Rectal smooth muscle tissue (tissue), 1 donor: ENCODE measurements around the gene AGXT2.

Experiments
- H3K27ac ChIP-seq: one replicate; pipeline ENCODE4 v1.7.0; 2013; ENCODE audit warnings: low read depth, low read length, inconsistent platforms
- H3K27me3 ChIP-seq: one replicate; pipeline ENCODE4 v1.7.0; 2013; ENCODE audit warnings: low read length; ENCODE audit not compliant: control insufficient read depth, insufficient read depth
- H3K36me3 ChIP-seq: one replicate; pipeline ENCODE4 v1.7.0; 2013; ENCODE audit warnings: low read length; ENCODE audit not compliant: control insufficient read depth, insufficient read depth
- H3K4me1 ChIP-seq: one replicate; pipeline ENCODE4 v1.7.0; 2013; ENCODE audit warnings: low read length; ENCODE audit not compliant: control insufficient read depth, insufficient read depth
- H3K4me3 ChIP-seq: one replicate; pipeline ENCODE4 v1.7.0; 2013; ENCODE audit warnings: low read length
- H3K9ac ChIP-seq: one replicate; pipeline ENCODE4 v1.7.0; 2013; ENCODE audit warnings: low read length

AGXT2 gene

GRCh38 chr5:35073160-35073559 is 25.4 kb upstream of the AGXT2 start:
- Histone ChIP-seq H3K36me3 (no peaks in the 10 kb centered on the region), H3K9ac (no peak overlapping the region), H3K27me3 (no peaks in the 10 kb centered on the region), H3K4me3 (no peak overlapping the region), H3K4me1 (no peaks in the 10 kb centered on the region), H3K27ac (no peak overlapping the region)

GRCh38 chr5:35069188-35069587 is 21.4 kb upstream of the AGXT2 start:
- H3K4me1 ChIP-seq = no peaks in the 10 kb centered on the region
- H3K36me3 ChIP-seq = no peaks in the 10 kb centered on the region
- H3K27me3 ChIP-seq = no peaks in the 10 kb centered on the region
- no peak overlapping the region for H3K27ac ChIP-seq
- H3K9ac ChIP-seq = no peak overlapping the region
- no peak overlapping the region for H3K4me3 ChIP-seq

- H3K4me3 ChIP-seq = no peak overlapping the region
- H3K27me3 ChIP-seq = no peaks in the 10 kb centered on the region
- no peak overlapping the region for H3K27ac ChIP-seq
- no peaks in the 10 kb centered on the region for H3K36me3 ChIP-seq
- H3K9ac ChIP-seq = no peak overlapping the region
- H3K4me1 ChIP-seq = no peaks in the 10 kb centered on the region
These were observed 20.2 kb upstream of the AGXT2 start for GRCh38 chr5:35067985-35068384.

- Histone ChIP-seq H3K36me3 (no peaks in the 10 kb centered on the region), H3K9ac (no peak overlapping the region), H3K27me3 (no peaks in the 10 kb centered on the region), H3K4me1 (peaks cover 3% of the 10 kb centered on the region), H3K4me3 (no peak overlapping the region), H3K27ac (no peak overlapping the region)
These were observed 18.6 kb upstream of the AGXT2 start for GRCh38 chr5:35066260-35066795.

- Histone ChIP-seq H3K27me3 (no peaks in the 10 kb centered on the region), H3K4me3 (no peak overlapping the region), H3K4me1 (peaks cover 3% of the 10 kb centered on the region), H3K36me3 (no peaks in the 10 kb centered on the region), H3K9ac (no peak overlapping the region), H3K27ac (no peak overlapping the region)
These were observed 15.7 kb upstream of the AGXT2 start for GRCh38 chr5:35063414-35063813.

- no peak overlapping the region for H3K9ac ChIP-seq
- H3K4me3 ChIP-seq = no peak overlapping the region
- H3K27ac ChIP-seq = no peak overlapping the region
- H3K4me1 ChIP-seq = peaks cover 3% of the 10 kb centered on the region
- H3K27me3 ChIP-seq = no peaks in the 10 kb centered on the region
- H3K36me3 ChIP-seq = no peaks in the 10 kb centered on the region
These were observed 13.5 kb upstream of the AGXT2 start for GRCh38 chr5:35061211-35061770.

- Histone ChIP-seq H3K27ac (no peak overlapping the region), H3K27me3 (no peaks in the 10 kb centered on the region), H3K36me3 (no peaks in the 10 kb centered on the region), H3K9ac (no peak overlapping the region), H3K4me3 (no peak overlapping the region), H3K4me1 (peaks cover 3% of the 10 kb centered on the region)
These were observed 12.5 kb upstream of the AGXT2 start for GRCh38 chr5:35060236-35060635.

GRCh38 chr5:35059251-35059650 is 11.5 kb upstream of the AGXT2 start:
- Histone ChIP-seq H3K9ac (no peak overlapping the region), H3K27ac (no peak overlapping the region), H3K4me3 (no peak overlapping the region), H3K27me3 (no peaks in the 10 kb centered on the region), H3K36me3 (no peaks in the 10 kb centered on the region), H3K4me1 (peaks cover 3% of the 10 kb centered on the region)

GRCh38 chr5:35058374-35058788 is 10.6 kb upstream of the AGXT2 start:
- Histone ChIP-seq H3K27me3 (no peaks in the 10 kb centered on the region), H3K36me3 (no peaks in the 10 kb centered on the region), H3K27ac (no peak overlapping the region), H3K4me3 (no peak overlapping the region), H3K9ac (no peak overlapping the region), H3K4me1 (peaks cover 3% of the 10 kb centered on the region)

GRCh38 chr5:35056686-35057085 is 8.9 kb upstream of the AGXT2 start:
- Histone ChIP-seq H3K4me3 (no peak overlapping the region), H3K9ac (no peak overlapping the region), H3K27ac (no peak overlapping the region), H3K4me1 (no peaks in the 10 kb centered on the region), H3K36me3 (no peaks in the 10 kb centered on the region), H3K27me3 (no peaks in the 10 kb centered on the region)

GRCh38 chr5:35052838-35053237 is 5.1 kb upstream of the AGXT2 start:
- Histone ChIP-seq H3K36me3 (no peaks in the 10 kb centered on the region), H3K4me3 (no peak overlapping the region), H3K27me3 (no peaks in the 10 kb centered on the region), H3K9ac (no peak overlapping the region), H3K27ac (no peak overlapping the region), H3K4me1 (no peaks in the 10 kb centered on the region)

GRCh38 chr5:35050541-35051126 is 2.9 kb upstream of the AGXT2 start:
- no peaks in the 10 kb centered on the region for H3K4me1 ChIP-seq
- H3K36me3 ChIP-seq = no peaks in the 10 kb centered on the region
- no peak overlapping the region for H3K4me3 ChIP-seq
- H3K9ac ChIP-seq = no peak overlapping the region
- H3K27ac ChIP-seq = no peak overlapping the region
- no peaks in the 10 kb centered on the region for H3K27me3 ChIP-seq

GRCh38 chr5:35048910-35049309 is 1.2 kb upstream of the AGXT2 start:
- H3K27ac ChIP-seq = no peak overlapping the region
- H3K9ac ChIP-seq = no peak overlapping the region
- no peak overlapping the region for H3K4me3 ChIP-seq
- H3K27me3 ChIP-seq = no peaks in the 10 kb centered on the region
- H3K36me3 ChIP-seq = no peaks in the 10 kb centered on the region
- no peaks in the 10 kb centered on the region for H3K4me1 ChIP-seq
